ENCODE data around the gene CKAP2L.

Gene CKAP2L

GRCh38 chr2:112784199-112785189 lies 20.1 kb upstream of the CKAP2L start, which contains the start of gene IL1A:
Gene IL1A (minus strand): TSS chr2:112784493. CDS start chr2:112783770, 723 bp downstream.
- no peak for TF ChIP-seq CTCF (IDR thresholded peaks at IDR 0.05; ENCODE audit: borderline replicate concordance, insufficient read depth, low read depth, low read length)
- H3K4me3 ChIP-seq (ENCODE audit: low read depth, low read length), result no peak within 1 kb of the TSS

- TF ChIP-seq CTCF (IDR thresholded peaks at IDR 0.05; ENCODE audit: borderline replicate concordance, insufficient read depth, low read depth, low read length), result no peak
- H3K4me3 ChIP-seq (ENCODE audit: low read depth, low read length), result no peak overlapping the region
Measured at GRCh38 chr2:112783187-112783714, 18.8 kb upstream of the CKAP2L start.

GRCh38 chr2:112782234-112782799 lies 17.9 kb upstream of the CKAP2L start:
- TF ChIP-seq CTCF (IDR thresholded peaks at IDR 0.05; ENCODE audit: borderline replicate concordance, insufficient read depth, low read depth, low read length), result no peak
- no peak overlapping the region for H3K4me3 ChIP-seq (ENCODE audit: low read depth, low read length)

DNA sequence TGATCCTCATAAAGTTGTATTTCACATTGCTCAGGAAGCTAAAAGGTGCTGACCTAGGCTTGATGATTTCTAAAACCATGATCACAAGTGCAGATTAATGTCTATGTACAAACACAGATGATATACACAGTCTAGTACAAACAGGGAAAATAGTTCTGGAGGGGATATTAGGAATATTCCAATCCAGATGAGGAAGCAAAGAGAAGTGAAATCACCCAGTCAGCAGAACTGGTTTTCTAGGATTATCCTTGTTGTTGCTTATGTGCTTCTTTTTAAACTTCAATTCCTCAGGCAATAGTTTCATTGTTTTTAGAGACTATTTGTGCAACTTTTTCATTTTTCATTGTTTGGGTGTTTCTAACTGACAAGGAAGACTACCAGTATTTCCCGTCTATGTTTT lies 15.2 kb upstream of the CKAP2L start:
- no peak for TF ChIP-seq CTCF (IDR thresholded peaks at IDR 0.05; ENCODE audit: borderline replicate concordance, insufficient read depth, low read depth, low read length)
- H3K4me3 ChIP-seq (ENCODE audit: low read depth, low read length), result no peak overlapping the region

- no peak for TF ChIP-seq CTCF (IDR thresholded peaks at IDR 0.05; ENCODE audit: borderline replicate concordance, insufficient read depth, low read depth, low read length)
- H3K4me3 ChIP-seq (ENCODE audit: low read depth, low read length), result no peak overlapping the region
Measured at GRCh38 chr2:112777036-112777435, 12.6 kb upstream of the CKAP2L start.

DNA sequence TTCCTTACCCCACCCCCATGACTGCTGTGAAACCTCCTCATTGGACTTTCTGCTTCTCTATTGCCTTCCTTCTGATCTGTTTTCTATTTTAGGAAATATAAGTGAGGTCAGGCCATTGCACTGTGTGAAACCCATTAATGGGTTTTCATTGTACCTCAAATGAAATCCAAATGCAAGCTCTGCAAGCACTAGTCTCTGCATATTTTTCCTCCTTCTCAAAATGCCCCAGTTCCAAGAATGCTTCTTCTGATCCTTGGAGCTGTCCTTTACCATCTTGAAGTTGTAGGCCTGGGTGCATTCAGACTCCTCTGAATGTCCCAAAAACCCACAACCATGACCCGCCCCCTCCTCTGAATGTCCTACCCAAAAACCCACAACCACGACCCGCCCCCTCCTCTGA lies 11.7 kb upstream of the CKAP2L start:
- TF ChIP-seq CTCF (IDR thresholded peaks at IDR 0.05; ENCODE audit: borderline replicate concordance, insufficient read depth, low read depth, low read length), result no peak
- H3K4me3 ChIP-seq (ENCODE audit: low read depth, low read length), result no peak overlapping the region
